Caco-2 (cell line): ENCODE results near the gene PARK7. TPM values are rescaled to one million over a fixed set of nuclear protein-coding genes. Genes with fewer than 3 reads are reported as not detected.

ENCODE experiments used
- BruUV-seq: library from RNA; stranded (reverse); fragments of 400-500 nt; replicated peaks from 2 replicates; lab custom pipeline; 2021; lab: Mats Ljungman, UMichigan
- CTCF ChIA-PET: fragments of 300-600 bp; sonication (Branson Sonifier 250); formaldehyde crosslinking; loops from one replicate; lab custom pipeline; 2022; ENCODE audit warnings: antibody characterized with exemption; lab: Charles Lee
- POLR2A ChIA-PET: fragments of 300-600 bp; sonication (Branson Sonifier 250); formaldehyde crosslinking; loops from one replicate; lab custom pipeline; 2022; ENCODE audit warnings: antibody characterized with exemption; lab: Charles Lee
- DNase-seq, 2 experiments: peaks; one replicate each; pipeline versions ENCODE4 v3.0.0 to v3.0.0-alpha.2; 2020 to 2022
- H3K27me3 ChIP-seq: replicated peaks from 2 replicates; pipeline ENCODE4 v1.6.0; 2011; ENCODE audit warnings: low read length; ENCODE audit not compliant: control insufficient read depth, insufficient read depth
- H3K36me3 ChIP-seq: 2 replicates; pipeline ENCODE4 v1.5.1; 2011; ENCODE audit warnings: low read length; ENCODE audit not compliant: control insufficient read depth, insufficient read depth
- H3K4me1 ChIP-seq: fragments of 250-450 bp; sonication (Bioruptor Pico); 2 replicates; pipeline ENCODE4 v1.5.1; 2020; ENCODE audit warnings: mild to moderate bottlenecking
- H3K4me3 ChIP-seq: 2 replicates; pipeline ENCODE4 v1.5.1; 2011; ENCODE audit warnings: low read depth, mild to moderate bottlenecking, control low read depth, low read length
- H3K9me3 ChIP-seq: fragments of 250-450 bp; sonication (Bioruptor Pico); 2 replicates; pipeline ENCODE4 v1.5.1; 2020; ENCODE audit warnings: mild to moderate bottlenecking, moderate library complexity
- H3K27ac Mint-ChIP-seq: one replicate; pipeline ENCODE4 v1.8.0; 2022; ENCODE audit warnings: mixed read lengths; ENCODE audit not compliant: unreplicated experiment
- H3K27me3 Mint-ChIP-seq: one replicate; pipeline ENCODE4 v1.8.0; 2022; ENCODE audit warnings: mixed read lengths; ENCODE audit not compliant: insufficient read depth, unreplicated experiment
- H3K36me3 Mint-ChIP-seq: one replicate; pipeline ENCODE4 v1.8.0; 2022; ENCODE audit warnings: mild to moderate bottlenecking, mixed read lengths; ENCODE audit not compliant: insufficient read depth, unreplicated experiment
- H3K4me1 Mint-ChIP-seq: one replicate; pipeline ENCODE4 v1.8.0; 2022; ENCODE audit warnings: low read depth, mixed read lengths; ENCODE audit not compliant: unreplicated experiment
- H3K4me3 Mint-ChIP-seq: one replicate; pipeline ENCODE4 v1.8.0; 2022; ENCODE audit warnings: mild to moderate bottlenecking, moderate library complexity, mixed read lengths; ENCODE audit not compliant: unreplicated experiment
- H3K9me3 Mint-ChIP-seq: one replicate; pipeline ENCODE4 v1.8.0; 2022; ENCODE audit warnings: mixed read lengths; ENCODE audit not compliant: unreplicated experiment
- intact Hi-C: fragments of 100-400 bp; cut with micrococcal nuclease; formaldehyde crosslinking; loops from one replicate; pipeline ENCODE4 v1.10.0; 2022; ENCODE audit not compliant: unreplicated experiment
- total RNA-seq: library from RNA; stranded (reverse); gene quantifications from 2 replicates; pipeline ENCODE4 v1.2.3, GENCODE V29; 2022
- TF ChIP-seq, protein P1 (sequence below), 2 experiments: fragments of 200-600 bp in 1 of 2; IDR thresholded peaks; 1 replicate in 1 of 2; 2 replicates in 1 of 2; pipeline versions ENCODE4 v1.5.1 to v1.8.0; 2011 to 2022; ENCODE audit warnings: antibody characterized with exemption in 1 of 2, control low read depth in 1 of 2, inconsistent platforms in 1 of 2, low read depth in 1 of 2, low read length in 1 of 2, mild to moderate bottlenecking in 1 of 2, moderate library complexity in 1 of 2; ENCODE audit not compliant: insufficient read depth in 1 of 2, severe bottlenecking in 1 of 2, unreplicated experiment in 1 of 2

The PARK7 gene
- total RNA-seq, 1 experiment from 2014 or later: 293 TPM

DNA sequence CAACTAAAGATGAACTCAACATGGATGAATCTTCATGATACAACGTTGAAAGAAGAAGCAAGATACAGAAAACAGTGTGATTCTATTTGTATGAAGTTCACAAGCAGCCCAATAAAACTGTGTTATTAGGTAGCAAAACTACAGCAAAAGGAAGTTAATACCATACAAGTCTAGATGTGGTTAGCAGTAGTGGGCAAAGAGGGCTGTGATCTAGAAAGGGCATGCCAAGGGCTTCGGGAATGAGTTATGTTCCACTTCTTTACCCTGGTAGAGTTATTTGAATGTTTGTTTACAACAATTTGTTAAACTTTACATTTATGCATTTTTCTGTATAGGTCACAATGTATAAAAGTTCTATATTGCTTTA is 30.1 kb upstream of the PARK7 start:
- Mint-ChIP-seq H3K4me3 (no peak overlapping the region), H3K27me3 (no peaks in the 10 kb centered on the region), H3K27ac (no peak overlapping the region), H3K36me3 (no peaks in the 10 kb centered on the region), H3K4me1 (no peaks in the 10 kb centered on the region), H3K9me3 (no peaks in the 10 kb centered on the region)
- H3K27me3 ChIP-seq: no peaks in the 10 kb centered on the region
- no peaks in the 10 kb centered on the region for H3K36me3 ChIP-seq
- BruUV-seq: no TSS peak
- ChIA-PET CTCF (no interaction called here), POLR2A (no interaction called here)
- H3K4me3 ChIP-seq: no peak overlapping the region
- TF ChIP-seq, protein P1, sequence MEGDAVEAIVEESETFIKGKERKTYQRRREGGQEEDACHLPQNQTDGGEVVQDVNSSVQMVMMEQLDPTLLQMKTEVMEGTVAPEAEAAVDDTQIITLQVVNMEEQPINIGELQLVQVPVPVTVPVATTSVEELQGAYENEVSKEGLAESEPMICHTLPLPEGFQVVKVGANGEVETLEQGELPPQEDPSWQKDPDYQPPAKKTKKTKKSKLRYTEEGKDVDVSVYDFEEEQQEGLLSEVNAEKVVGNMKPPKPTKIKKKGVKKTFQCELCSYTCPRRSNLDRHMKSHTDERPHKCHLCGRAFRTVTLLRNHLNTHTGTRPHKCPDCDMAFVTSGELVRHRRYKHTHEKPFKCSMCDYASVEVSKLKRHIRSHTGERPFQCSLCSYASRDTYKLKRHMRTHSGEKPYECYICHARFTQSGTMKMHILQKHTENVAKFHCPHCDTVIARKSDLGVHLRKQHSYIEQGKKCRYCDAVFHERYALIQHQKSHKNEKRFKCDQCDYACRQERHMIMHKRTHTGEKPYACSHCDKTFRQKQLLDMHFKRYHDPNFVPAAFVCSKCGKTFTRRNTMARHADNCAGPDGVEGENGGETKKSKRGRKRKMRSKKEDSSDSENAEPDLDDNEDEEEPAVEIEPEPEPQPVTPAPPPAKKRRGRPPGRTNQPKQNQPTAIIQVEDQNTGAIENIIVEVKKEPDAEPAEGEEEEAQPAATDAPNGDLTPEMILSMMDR (IDR thresholded peaks at IDR 0.05; ENCODE audit: insufficient read depth in 1 of 2, low read depth in 1 of 2, low read length in 1 of 2, severe bottlenecking in 1 of 2, unreplicated experiment in 1 of 2): no peak
- H3K9me3 ChIP-seq: no peaks in the 10 kb centered on the region
- H3K4me1 ChIP-seq: no peaks in the 10 kb centered on the region
- intact Hi-C loops: no loop called here
- DNase-seq: no peak

DNA sequence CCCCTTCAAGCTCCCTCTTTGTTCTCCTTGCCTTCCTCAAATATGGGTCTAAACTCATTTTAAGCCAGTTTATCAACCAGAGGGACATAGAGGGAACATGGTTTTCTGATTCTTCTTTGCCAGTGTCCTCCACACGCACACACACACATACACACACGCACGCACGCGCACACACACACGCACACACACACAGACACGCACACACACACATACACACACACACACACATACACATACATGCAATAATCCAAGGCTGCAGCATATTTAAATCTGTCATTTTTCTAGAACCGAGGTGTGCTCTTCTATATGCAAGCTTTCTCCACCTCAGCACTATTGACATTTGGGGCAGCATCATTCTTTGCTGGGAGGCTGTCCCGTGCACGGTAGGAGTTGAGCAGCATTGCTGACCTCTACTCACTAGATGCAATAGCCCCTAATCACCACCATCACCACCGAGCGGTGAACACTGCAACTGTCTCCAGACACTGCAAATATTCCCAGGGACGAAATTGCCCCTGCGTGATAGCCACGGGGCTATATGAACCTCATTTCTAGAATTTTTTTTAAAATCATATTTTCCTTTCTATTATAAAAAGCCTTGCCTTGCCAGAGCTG is 28.9 kb upstream of the PARK7 start:
- Histone ChIP-seq H3K27me3 (no peaks in the 10 kb centered on the region), H3K4me1 (no peaks in the 10 kb centered on the region), H3K9me3 (no peaks in the 10 kb centered on the region), H3K4me3 (no peak overlapping the region), H3K36me3 (no peaks in the 10 kb centered on the region)
- Mint-ChIP-seq H3K4me1 (no peaks in the 10 kb centered on the region), H3K36me3 (no peaks in the 10 kb centered on the region), H3K4me3 (no peak overlapping the region), H3K9me3 (no peaks in the 10 kb centered on the region), H3K27me3 (no peaks in the 10 kb centered on the region), H3K27ac (no peak overlapping the region)
- ChIA-PET CTCF (no interaction called here), POLR2A (no interaction called here)
- BruUV-seq: no TSS peak
- intact Hi-C loops: no loop called here
- TF ChIP-seq, protein P1 (IDR thresholded peaks at IDR 0.05; ENCODE audit: insufficient read depth in 1 of 2, low read depth in 1 of 2, low read length in 1 of 2, severe bottlenecking in 1 of 2, unreplicated experiment in 1 of 2): no peak
- no peak for DNase-seq

DNA sequence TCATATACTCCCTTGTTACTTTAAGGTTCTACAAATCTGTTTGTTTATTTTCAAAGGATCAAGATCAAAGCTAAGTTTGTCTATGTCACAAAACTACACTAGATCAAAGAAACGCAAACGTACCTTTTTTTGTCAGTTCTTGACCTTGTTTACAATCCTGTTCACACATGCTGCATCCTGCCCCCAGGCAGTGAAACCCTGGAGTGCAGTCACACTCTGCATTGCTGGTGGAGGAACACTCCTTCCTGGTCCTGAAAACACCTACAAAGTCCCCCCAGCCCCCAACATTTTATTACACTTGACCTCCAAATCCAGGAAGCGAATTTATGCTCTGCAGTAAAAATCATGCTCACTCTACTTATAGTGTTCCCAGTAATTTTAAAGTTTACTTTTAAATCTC is 23.4 kb upstream of the PARK7 start:
- POLR2A ChIA-PET: no interaction called here
- H3K4me3 ChIP-seq: no peak overlapping the region

More for the DNA sequence above, 23.4 kb upstream of the PARK7 start:
- Histone ChIP-seq H3K9me3 (no peaks in the 10 kb centered on the region), H3K27me3 (no peaks in the 10 kb centered on the region), H3K36me3 (no peaks in the 10 kb centered on the region), H3K4me1 (peaks cover 16% of the 10 kb centered on the region; the same call in 1 of the 2 replicates)
- Mint-ChIP-seq H3K4me1 (peaks cover 23% of the 10 kb centered on the region), H3K27me3 (no peaks in the 10 kb centered on the region), H3K4me3 (no peak overlapping the region), H3K27ac (no peak overlapping the region), H3K36me3 (no peaks in the 10 kb centered on the region), H3K9me3 (no peaks in the 10 kb centered on the region)
- intact Hi-C loops: no loop called here
- DNase-seq: no peak
- CTCF ChIA-PET: no interaction called here
- BruUV-seq: no TSS peak
- TF ChIP-seq, protein P1 (IDR thresholded peaks at IDR 0.05; ENCODE audit: insufficient read depth in 1 of 2, low read depth in 1 of 2, low read length in 1 of 2, severe bottlenecking in 1 of 2, unreplicated experiment in 1 of 2): no peak
